K562 (cell line): Measurements from ENCODE around the gene ARHGAP23. TPM values are rescaled to one million over a fixed set of nuclear protein-coding genes. Genes with fewer than 3 reads are reported as not detected.
"Not testable (repeated sequence)": the region's sequence is repeated elsewhere in the genome, so short reads cannot be mapped to it uniquely, and the experiment has no call there.

Experiments used
- ATAC-seq: fragments of 200-7000 bp; cut with Tn5 transposase; 3 replicates; pipeline ENCODE4 v1.9.1; 2020; ENCODE audit warnings: moderate library complexity
- BruUV-seq: library from RNA; stranded (reverse); fragments of 400-500 nt; replicated peaks from 2 replicates; lab custom pipeline; 2021; lab: Mats Ljungman, UMichigan
- CTCF ChIA-PET: fragments of 300-600 bp; formaldehyde crosslinking; extraction: SDS; loops from one replicate; lab custom pipeline; 2021; ENCODE audit warnings: low intra/inter-chr PET ratio; lab: Yijun Ruan, JAX
- POLR2A ChIA-PET: fragments of 300-600, 350-650 bp; sonication (Branson Sonifier 250); formaldehyde crosslinking; extraction: SDS; loops from one replicate; lab custom pipeline; 2021; ENCODE audit warnings: antibody characterized with exemption, inconsistent platforms; lab: Yijun Ruan, JAX
- DNase-seq, 4 experiments: peaks; one replicate each; pipeline versions ENCODE4 v3.0.0 to v3.0.0-alpha.2; 2011 to 2018; ENCODE audit warnings: low spot score in 3 of 4, mixed read lengths in 3 of 4; ENCODE audit errors: extremely low read depth in 1 of 4
- FAIRE-seq: peaks from 2 replicates; lab custom pipeline; 2011; peaks lifted over from hg19 to GRCh38; lab: Jason Lieb, UNC
- H2AFZ ChIP-seq: 2 replicates; pipeline ENCODE4 v1.6.0; 2011; ENCODE audit warnings: low read depth, low read length, control low read depth, inconsistent platforms
- H3K27ac ChIP-seq: fragments of 200-600 bp; 3 replicates; pipeline ENCODE4 v1.8.0; 2011; ENCODE audit warnings: low read depth, mild to moderate bottlenecking, control low read depth, inconsistent platforms, low read length, moderate library complexity, mixed read lengths; ENCODE audit errors: extremely low read depth
- H3K27me3 ChIP-seq, 2 experiments: fragments of 300-600 bp in 1 of 2; 2 replicates in 1 of 2; 3 replicates in 1 of 2; pipeline versions ENCODE4 v1.6.0 to v1.8.0; 2011; ENCODE audit warnings: inconsistent platforms in 2 of 2, low read length in 2 of 2, mild to moderate bottlenecking in 1 of 2, mixed read lengths in 1 of 2, moderate library complexity in 1 of 2; ENCODE audit not compliant: control insufficient read depth in 2 of 2, insufficient read depth in 2 of 2
- H3K36me3 ChIP-seq: fragments of 300-600 bp; 3 replicates; pipeline ENCODE4 v1.8.0; 2011; ENCODE audit warnings: mild to moderate bottlenecking, low read length, inconsistent platforms; ENCODE audit not compliant: control insufficient read depth, insufficient read depth
- H3K4me1 ChIP-seq, 2 experiments: fragments of 200-600 bp in 1 of 2; replicated peaks in 1 of 2; 2 replicates in 1 of 2; 3 replicates in 1 of 2; pipeline versions ENCODE4 v1.5.1 to v1.8.0; 2011; ENCODE audit warnings: inconsistent platforms in 2 of 2, low read length in 2 of 2, mild to moderate bottlenecking in 1 of 2, mixed read lengths in 1 of 2, moderate library complexity in 1 of 2; ENCODE audit not compliant: control insufficient read depth in 2 of 2, insufficient read depth in 2 of 2
- H3K4me2 ChIP-seq: 2 replicates; pipeline ENCODE4 v1.6.1; 2011; ENCODE audit warnings: low read length, control low read depth, inconsistent platforms, mixed read lengths; ENCODE audit not compliant: insufficient read depth
- H3K4me3 ChIP-seq: fragments of 200-600 bp; sonication (generic), shearing (Covaris generic); 2 replicates; pipeline ENCODE4 v1.5.1; 2016; ENCODE audit warnings: control low read depth, inconsistent platforms
- H3K79me2 ChIP-seq: fragments of 200-600 bp; 3 replicates; pipeline ENCODE4 v1.8.0; 2011; ENCODE audit warnings: low read length, inconsistent platforms; ENCODE audit not compliant: control insufficient read depth, insufficient read depth
- H3K9ac ChIP-seq, 2 experiments: 2 replicates each; pipeline versions ENCODE4 v1.6.0 to v1.6.1; 2011; ENCODE audit warnings: low read depth in 2 of 2, low read length in 2 of 2, control low read depth in 1 of 2, inconsistent platforms in 1 of 2, mild to moderate bottlenecking in 1 of 2, mixed read lengths in 1 of 2; ENCODE audit not compliant: insufficient read depth in 1 of 2
- H3K9me1 ChIP-seq: one replicate; pipeline ENCODE4 v1.6.0; 2011; ENCODE audit warnings: inconsistent platforms, mild to moderate bottlenecking, low read length, moderate library complexity; ENCODE audit not compliant: control insufficient read depth, insufficient read depth
- H3K9me3 ChIP-seq: replicated peaks from 2 replicates; pipeline ENCODE4 v1.5.1; 2011; ENCODE audit warnings: low read depth, low read length, inconsistent platforms; ENCODE audit not compliant: control insufficient read depth, insufficient read depth
- H4K20me1 ChIP-seq: replicated peaks from 2 replicates; pipeline ENCODE4 v1.6.1; 2011; ENCODE audit warnings: low read length, inconsistent platforms, mixed read lengths; ENCODE audit not compliant: control insufficient read depth, insufficient read depth
- WGBS: fragments of 100-300 bp; shearing (Covaris generic); methylation state at CpG from one replicate; pipeline ENCODE4 v1.1.6; 2016; ENCODE audit warnings: low coverage, mixed read lengths; ENCODE audit not compliant: insufficient coverage; ENCODE audit errors: missing lambda C conversion rate; 5-methylcytosine and 5-hydroxymethylcytosine counted together
- in situ Hi-C: fragments of 300-500 bp; cut with MboI; formaldehyde crosslinking; loops from 4 replicates; pipeline ENCODE4 v1.15.0; 2018; ENCODE audit warnings: inconsistent platforms, mixed read lengths
- intact Hi-C: fragments of 100-400 bp; cut with micrococcal nuclease; formaldehyde crosslinking; loops from 2 replicates; pipeline ENCODE4 v1.14.2; 2022
- polyA plus RNA-seq, 8 experiments: library from polyadenylated mRNA; depleted of rRNA in 4 of 8; stranded (reverse) in 5 of 8; unstranded in 3 of 8; fragments of >200 nt; fragmentation: Nextera tagmentation in 2 of 8; fragmentation: Illumina TruSeq in 1 of 8; extraction: Ambion mirVana in 2 of 8; extraction: Trizol in 1 of 8; gene quantifications; 2 replicates each; pipeline versions ENCODE4 v1.2.1 to v1.2.3, GENCODE V29; 2011 to 2014; ENCODE audit warnings: inconsistent platforms in 1 of 8, missing spikeins in 1 of 8
- total RNA-seq, 7 experiments: library from RNA; depleted of rRNA in 6 of 7; stranded (reverse); fragments of >200 nt in 6 of 7; fragmentation: Illumina TruSeq in 2 of 7; extraction: Trizol in 2 of 7; gene quantifications; 2 replicates each; pipeline versions ENCODE4 v1.2.1 to v1.2.3, GENCODE V29; 2011 to 2021; ENCODE audit warnings: low replicate concordance in 1 of 7

The ARHGAP23 gene
- total and polyA plus RNA-seq, 9 of the 15 experiments (the other 6 are each of a cell fraction or from before 2014, with no cell fraction given) = 0.01 to 2.7 (median 0.70) TPM

GRCh38 chr17:38528141-38528540 is 99.9 kb downstream of the ARHGAP23 start:
- H3K27ac ChIP-seq, H3K4me1 ChIP-seq, H3K4me3 ChIP-seq, H2AFZ ChIP-seq, CTCF ChIA-PET, H3K4me2 ChIP-seq, ATAC-seq, H3K36me3 ChIP-seq, in situ Hi-C loops, intact Hi-C loops, FAIRE-seq, H3K9me3 ChIP-seq, BruUV-seq, H3K9ac ChIP-seq, H4K20me1 ChIP-seq, POLR2A ChIA-PET, H3K9me1 ChIP-seq, H3K79me2 ChIP-seq, DNase-seq: not testable (repeated sequence)
- peaks cover 2 to 35% of the 10 kb centered on the region in 2 experiments; a peak in 3 of 5 replicates for H3K27me3 ChIP-seq
- WGBS = 0% methylated on average over 10 of the region's 10 CpGs

GRCh38 chr17:38530856-38531255 is 102.6 kb downstream of the ARHGAP23 start:
- H3K9ac ChIP-seq, intact Hi-C loops, H3K9me3 ChIP-seq, BruUV-seq, H3K4me2 ChIP-seq, CTCF ChIA-PET, ATAC-seq, POLR2A ChIA-PET, DNase-seq, H3K4me3 ChIP-seq, H4K20me1 ChIP-seq, FAIRE-seq, in situ Hi-C loops, H2AFZ ChIP-seq, H3K36me3 ChIP-seq, H3K27ac ChIP-seq, H3K79me2 ChIP-seq, H3K4me1 ChIP-seq, H3K9me1 ChIP-seq: not testable (repeated sequence)
- H3K27me3 ChIP-seq = peaks cover 11 to 54% of the 10 kb centered on the region in 2 experiments; a peak in 4 of 5 replicates
- WGBS = 1% methylated on average over 8 of the region's 11 CpGs

- H3K9me1 ChIP-seq, H3K4me2 ChIP-seq, H3K36me3 ChIP-seq, BruUV-seq, H3K4me1 ChIP-seq, H3K79me2 ChIP-seq, CTCF ChIA-PET, intact Hi-C loops, H2AFZ ChIP-seq, POLR2A ChIA-PET, FAIRE-seq, ATAC-seq, DNase-seq, H3K9me3 ChIP-seq, in situ Hi-C loops, H3K27ac ChIP-seq, H4K20me1 ChIP-seq, H3K9ac ChIP-seq, H3K4me3 ChIP-seq: not testable (repeated sequence)
- 38% methylated on average over 4 of the region's 11 CpGs for WGBS
- H3K27me3 ChIP-seq = peaks cover 19 to 57% of the 10 kb centered on the region in 2 experiments; a peak in 4 of 5 replicates
These were observed 103.5 kb downstream of the ARHGAP23 start for GRCh38 chr17:38531761-38532160.
